Testis (tissue), 3 donors: Measurements from ENCODE around the gene PER1. TPM values are rescaled to one million over a fixed set of nuclear protein-coding genes. Genes with fewer than 3 reads are reported as not detected.

Experiments
- DNase-seq: peaks from one replicate; pipeline ENCODE4 v3.0.0-alpha.2; 2019
- H3K27ac ChIP-seq, 2 donors: fragments of 200-600 bp; sonication (generic); one replicate each; pipeline ENCODE4 v1.5.1; 2019
- H3K27me3 ChIP-seq: fragments of 200-600 bp; sonication (generic); one replicate; pipeline ENCODE4 v1.5.1; 2019
- H3K36me3 ChIP-seq: fragments of 200-600 bp; sonication (generic); one replicate; pipeline ENCODE4 v1.5.1; 2017; ENCODE audit warnings: low read depth; ENCODE audit errors: missing control alignments
- H3K4me1 ChIP-seq: fragments of 200-600 bp; sonication (generic); one replicate; pipeline ENCODE4 v1.5.1; 2019
- H3K4me3 ChIP-seq, 2 donors: fragments of 200-600 bp; sonication (generic); one replicate each; pipeline ENCODE4 v1.5.1; 2017 to 2019
- H3K9me3 ChIP-seq: fragments of 200-600 bp; sonication (generic); one replicate; pipeline ENCODE4 v1.5.1; 2017
- POLR2A ChIP-seq: fragments of 450-650 bp; IDR thresholded peaks from one replicate; pipeline ENCODE4 v1.6.1; 2017; ENCODE audit warnings: antibody characterized with exemption, mild to moderate bottlenecking, moderate library complexity
- WGBS, 2 donors: methylation state at CpG; one replicate each; pipeline ENCODE4 v1.1.5; 2018; 5-methylcytosine and 5-hydroxymethylcytosine counted together
- intact Hi-C: fragments of 100-400 bp; cut with DNase I; formaldehyde crosslinking; loops from one replicate; pipeline ENCODE4 v1.15.1; 2023; ENCODE audit warnings: low total_unique reads
- polyA plus RNA-seq: library from polyadenylated mRNA; stranded (reverse); fragments of 350-450 nt; fragmentation: Illumina TruSeq; extraction: RNeasy Lipid Tissue Mini Kit (QIAGEN cat#74804); gene quantifications from one replicate; pipeline ENCODE4 v1.2.3, GENCODE V29; 2014; ENCODE audit warnings: low read depth, low replicate concordance; ENCODE audit not compliant: insufficient read depth
- total RNA-seq, 2 donors: library from RNA; depleted of rRNA; stranded (reverse); fragments of >200 nt; gene quantifications; one replicate each; pipeline ENCODE4 v1.2.3, GENCODE V29; 2016
- TF ChIP-seq, protein P1 (sequence below), 3 experiments: fragments of 450-650 bp in 2 of 3; fragments of 200-600 bp in 1 of 3; sonication (generic) in 1 of 3; IDR thresholded peaks; one replicate each; pipeline ENCODE4 v1.5.1; 2016 to 2019; ENCODE audit warnings: antibody characterized with exemption in 3 of 3, mild to moderate bottlenecking in 2 of 3, moderate library complexity in 1 of 3

The PER1 gene
- total and polyA plus RNA-seq, 3 donors from 2014 or later: 55.1 to 119 (median 96.0) TPM

DNA sequence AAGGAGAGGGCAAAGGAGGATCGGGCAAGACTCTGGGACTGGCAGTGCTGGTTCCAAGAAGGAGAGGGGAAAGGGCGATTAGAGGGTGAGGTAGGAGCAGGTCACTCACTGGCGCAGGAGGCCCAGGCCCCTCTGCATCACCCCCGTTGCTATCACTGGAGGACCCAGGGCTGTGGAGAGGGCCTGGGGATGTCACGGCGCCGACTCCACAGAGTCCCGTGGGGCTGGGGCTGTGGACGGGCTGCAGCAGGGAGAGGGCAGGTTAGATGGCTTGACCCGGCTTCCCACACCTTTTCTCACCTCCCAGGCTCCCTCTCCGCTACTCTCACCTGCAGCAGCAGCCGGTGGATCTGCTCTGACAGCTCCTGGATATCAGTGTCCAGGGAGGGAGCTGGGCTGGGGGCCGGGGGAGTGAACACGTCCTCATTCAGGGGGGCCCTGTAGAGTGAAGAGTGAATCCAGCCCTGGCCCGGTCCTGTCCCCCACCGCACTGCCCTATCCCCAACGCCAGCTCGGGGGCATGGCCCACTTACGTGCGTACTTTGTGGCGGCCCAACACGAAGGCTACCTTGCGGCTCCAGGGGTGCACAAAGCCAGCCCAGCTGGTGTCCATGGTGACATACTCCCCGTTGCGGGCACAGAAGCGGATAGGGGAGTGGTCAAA is 4.9 kb downstream of the PER1 start:
- Histone ChIP-seq H3K4me1 (peaks cover 12% of the 10 kb centered on the region), H3K27ac (peak overlapping the region in 1 of 2 donors; percentile 62), H3K36me3 (no peaks in the 10 kb centered on the region), H3K27me3 (no peaks in the 10 kb centered on the region), H3K9me3 (no peaks in the 10 kb centered on the region), H3K4me3 (no peak overlapping the region)
- intact Hi-C loops: no loop called here
- 85 to 90% methylated on average over 17 to 25 of the region's 26 CpGs for WGBS, 2 donors
- no peak for DNase-seq
- TF ChIP-seq POLR2A: no peak
- TF ChIP-seq, protein P1, sequence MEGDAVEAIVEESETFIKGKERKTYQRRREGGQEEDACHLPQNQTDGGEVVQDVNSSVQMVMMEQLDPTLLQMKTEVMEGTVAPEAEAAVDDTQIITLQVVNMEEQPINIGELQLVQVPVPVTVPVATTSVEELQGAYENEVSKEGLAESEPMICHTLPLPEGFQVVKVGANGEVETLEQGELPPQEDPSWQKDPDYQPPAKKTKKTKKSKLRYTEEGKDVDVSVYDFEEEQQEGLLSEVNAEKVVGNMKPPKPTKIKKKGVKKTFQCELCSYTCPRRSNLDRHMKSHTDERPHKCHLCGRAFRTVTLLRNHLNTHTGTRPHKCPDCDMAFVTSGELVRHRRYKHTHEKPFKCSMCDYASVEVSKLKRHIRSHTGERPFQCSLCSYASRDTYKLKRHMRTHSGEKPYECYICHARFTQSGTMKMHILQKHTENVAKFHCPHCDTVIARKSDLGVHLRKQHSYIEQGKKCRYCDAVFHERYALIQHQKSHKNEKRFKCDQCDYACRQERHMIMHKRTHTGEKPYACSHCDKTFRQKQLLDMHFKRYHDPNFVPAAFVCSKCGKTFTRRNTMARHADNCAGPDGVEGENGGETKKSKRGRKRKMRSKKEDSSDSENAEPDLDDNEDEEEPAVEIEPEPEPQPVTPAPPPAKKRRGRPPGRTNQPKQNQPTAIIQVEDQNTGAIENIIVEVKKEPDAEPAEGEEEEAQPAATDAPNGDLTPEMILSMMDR (IDR thresholded peaks at IDR 0.05): no peak

DNA sequence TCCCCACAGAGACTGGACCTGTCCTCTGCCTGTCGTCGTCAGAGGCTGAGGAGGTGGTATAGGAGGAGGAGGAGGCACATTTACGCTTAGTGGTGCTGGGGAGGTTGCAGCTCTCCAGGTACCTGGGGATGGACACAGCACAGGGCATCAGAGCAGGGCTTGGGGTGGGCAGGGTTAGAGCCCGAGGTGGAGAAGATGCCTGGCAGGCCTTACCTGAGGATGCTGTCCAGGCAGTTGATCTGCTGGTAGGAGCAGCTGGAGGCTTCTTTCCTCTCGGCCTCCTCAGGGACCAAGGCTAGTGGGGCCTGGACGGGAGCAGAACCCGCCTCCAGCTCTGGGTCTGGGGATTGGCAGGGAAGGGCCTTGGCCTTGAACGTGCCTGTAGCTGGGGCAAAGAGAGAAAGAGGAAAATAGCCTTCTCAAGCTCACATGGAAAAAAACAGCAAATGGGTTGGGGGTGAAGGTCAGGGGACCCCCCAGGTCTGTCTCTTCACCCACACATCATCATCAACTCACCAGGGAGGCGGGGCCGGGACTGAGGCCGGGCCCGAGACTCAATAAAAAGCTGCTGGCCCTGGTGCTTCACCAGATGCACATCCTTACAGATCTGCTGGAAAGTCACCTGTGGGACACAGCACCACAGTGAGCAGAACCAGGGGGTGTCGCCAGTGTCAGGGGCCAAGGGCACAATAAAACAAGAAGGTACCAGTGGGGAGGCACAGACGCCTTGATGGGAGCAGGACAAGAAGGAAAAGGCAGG is 5.6 kb downstream of the PER1 start:
- DNase-seq: no peak
- 85 to 87% methylated on average over 12 to 14 of the region's 14 CpGs for WGBS, 2 donors
- Histone ChIP-seq H3K27ac (peak overlapping the region in 1 of 2 donors; percentile 62), H3K4me1 (peaks cover 12% of the 10 kb centered on the region), H3K36me3 (no peaks in the 10 kb centered on the region), H3K27me3 (no peaks in the 10 kb centered on the region), H3K4me3 (no peak overlapping the region), H3K9me3 (no peaks in the 10 kb centered on the region)
- TF ChIP-seq, protein P1 (IDR thresholded peaks at IDR 0.05): no peak
- no peak for TF ChIP-seq POLR2A
- intact Hi-C loops: no loop called here

DNA sequence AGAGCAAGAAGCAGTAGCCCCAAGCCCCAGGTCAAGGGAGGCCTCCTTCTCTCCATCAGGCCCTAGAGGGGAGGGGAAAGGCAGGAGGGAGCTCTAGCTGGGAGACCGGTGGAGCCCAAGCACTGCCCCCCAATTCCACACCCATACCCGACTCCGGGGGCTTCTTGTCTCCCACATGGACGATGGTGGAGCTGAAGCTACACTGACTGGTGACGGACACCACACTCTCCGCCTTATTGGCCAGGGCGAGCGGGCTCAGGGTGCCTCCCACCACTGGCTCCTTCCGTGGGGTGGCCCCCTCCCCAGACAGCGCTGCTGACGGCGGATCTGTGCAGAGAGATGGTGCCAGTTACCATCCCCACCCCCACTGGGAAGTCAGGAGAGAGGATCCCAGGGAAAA is 6.4 kb downstream of the PER1 start:
- H3K27ac ChIP-seq: peak overlapping the region in 1 of 2 donors; percentile 62
- no peak for DNase-seq
- H3K4me1 ChIP-seq: peaks cover 12% of the 10 kb centered on the region
- H3K4me3 ChIP-seq: no peak overlapping the region
- TF ChIP-seq, protein P1 (IDR thresholded peaks at IDR 0.05): no peak
- no peak for TF ChIP-seq POLR2A
- H3K9me3 ChIP-seq: no peaks in the 10 kb centered on the region
- intact Hi-C loops: no loop called here
- H3K36me3 ChIP-seq: no peaks in the 10 kb centered on the region
- 85 to 95% methylated on average over 2 to 12 of the region's 12 CpGs for WGBS, 2 donors
- H3K27me3 ChIP-seq: no peaks in the 10 kb centered on the region

DNA sequence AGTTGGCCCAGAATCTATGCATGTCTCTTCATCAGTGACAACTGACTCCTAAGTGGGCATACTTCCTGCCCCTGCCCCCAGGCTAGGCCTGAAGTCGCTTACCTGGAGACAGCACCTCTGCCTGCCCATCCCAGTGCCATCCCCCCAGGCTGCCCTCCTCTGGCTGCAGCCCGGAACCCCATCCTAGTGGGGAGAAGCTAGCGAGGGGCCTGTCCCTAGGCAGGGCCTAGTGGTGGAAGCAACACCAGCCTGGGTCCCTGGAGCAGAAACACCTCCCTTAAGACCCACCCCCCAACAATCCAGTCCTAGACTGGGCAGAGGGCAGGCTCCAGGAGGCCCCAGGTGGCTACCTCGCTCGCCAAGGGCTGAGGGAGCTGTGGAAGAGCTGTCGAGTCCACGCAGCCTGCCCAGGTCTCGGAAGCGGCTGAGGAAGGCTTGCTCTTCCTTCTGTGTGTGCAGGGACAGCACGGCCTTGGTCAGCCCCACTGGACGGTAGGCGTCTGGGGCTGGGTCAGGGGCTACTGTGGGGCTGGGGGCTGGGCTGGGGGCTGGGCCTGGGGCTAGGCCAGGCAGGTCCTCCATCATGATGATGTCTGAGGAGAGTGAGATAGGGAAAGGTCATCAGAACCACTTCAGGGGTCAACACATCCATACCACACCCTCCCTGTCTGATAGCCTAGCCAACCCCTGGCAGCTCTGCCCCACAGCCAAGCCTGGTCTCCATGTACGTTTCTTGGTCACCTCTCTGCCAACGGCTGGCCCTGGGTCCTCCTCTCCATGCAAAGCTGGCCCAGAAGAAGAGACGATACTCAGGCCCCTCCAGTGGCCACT is 7.6 kb downstream of the PER1 start:
- WGBS, 2 donors: 85 to 95% methylated on average over 5 to 15 of the region's 15 CpGs
- H3K9me3 ChIP-seq: no peaks in the 10 kb centered on the region
- H3K4me3 ChIP-seq: no peak overlapping the region
- no peaks in the 10 kb centered on the region for H3K27me3 ChIP-seq
- TF ChIP-seq, protein P1 (IDR thresholded peaks at IDR 0.05): no peak
- no peak for TF ChIP-seq POLR2A
- H3K36me3 ChIP-seq: no peaks in the 10 kb centered on the region
- no peaks in the 10 kb centered on the region for H3K4me1 ChIP-seq
- DNase-seq: no peak
- intact Hi-C loops: no loop called here
- H3K27ac ChIP-seq: no peak overlapping the region
